H9 (cell line): ENCODE data around the gene CSNK1A1. TPM values are rescaled to one million over a fixed set of nuclear protein-coding genes. Genes with fewer than 3 reads are reported as not detected.

Experiments
- DNase-seq: peaks from one replicate; pipeline ENCODE4 v3.0.0-alpha.2; 2017
- H2AFZ ChIP-seq: one replicate; pipeline ENCODE4 v1.6.1; 2013; ENCODE audit warnings: mild to moderate bottlenecking, low read length, control low read depth, moderate library complexity
- H2AK5ac ChIP-seq: 2 replicates; pipeline ENCODE4 v1.6.1; 2013; ENCODE audit warnings: low read length, control low read depth, mixed read lengths; ENCODE audit not compliant: insufficient read length
- H2BK120ac ChIP-seq: one replicate; pipeline ENCODE4 v1.6.1; 2013; ENCODE audit warnings: low read depth, mild to moderate bottlenecking, low read length, control low read depth, inconsistent platforms; ENCODE audit not compliant: poor library complexity, severe bottlenecking
- H2BK12ac ChIP-seq: 2 replicates; pipeline ENCODE4 v1.6.1; 2013; ENCODE audit warnings: low read length, control low read depth, mixed read lengths, low read depth; ENCODE audit not compliant: insufficient read length
- H2BK15ac ChIP-seq: 2 replicates; pipeline ENCODE4 v1.6.1; 2013; ENCODE audit warnings: low read depth, low read length, control low read depth
- H2BK20ac ChIP-seq: one replicate; pipeline ENCODE4 v1.6.1; 2013; ENCODE audit warnings: low read depth, mild to moderate bottlenecking, low read length, control low read depth, inconsistent platforms; ENCODE audit not compliant: poor library complexity, severe bottlenecking
- H2BK5ac ChIP-seq: 2 replicates; pipeline ENCODE4 v1.6.1; 2013; ENCODE audit warnings: low read length, control low read depth, mixed read lengths; ENCODE audit not compliant: insufficient read length
- H3K14ac ChIP-seq: 2 replicates; pipeline ENCODE4 v1.6.1; 2013; ENCODE audit warnings: low read length, control low read depth; ENCODE audit not compliant: insufficient read depth
- H3K18ac ChIP-seq: 2 replicates; pipeline ENCODE4 v1.6.1; 2013; ENCODE audit warnings: low read depth, mild to moderate bottlenecking, mixed read lengths, low read length, control low read depth; ENCODE audit not compliant: insufficient read length
- H3K23ac ChIP-seq: 2 replicates; pipeline ENCODE4 v1.6.1; 2013; ENCODE audit warnings: low read length, control low read depth, mixed read lengths, low read depth; ENCODE audit not compliant: insufficient read length
- H3K23me2 ChIP-seq: 2 replicates; pipeline ENCODE4 v1.6.1; 2013; ENCODE audit warnings: low read depth, mild to moderate bottlenecking, mixed read lengths, low read length, control low read depth; ENCODE audit not compliant: insufficient read length, poor library complexity, severe bottlenecking
- H3K27ac ChIP-seq: 2 replicates; pipeline ENCODE4 v1.5.1; 2013; ENCODE audit warnings: low read length, control low read depth, mixed read lengths, low read depth; ENCODE audit not compliant: insufficient read length
- H3K27me3 ChIP-seq: 2 replicates; pipeline ENCODE4 v1.6.1; 2013; ENCODE audit warnings: low read length, control low read depth, inconsistent platforms; ENCODE audit not compliant: insufficient read depth
- H3K4ac ChIP-seq: 2 replicates; pipeline ENCODE4 v1.6.1; 2013; ENCODE audit warnings: low read depth, mild to moderate bottlenecking, control low read depth, inconsistent platforms, low read length, moderate library complexity
- H3K4me1 ChIP-seq: 2 replicates; pipeline ENCODE4 v1.6.1; 2013; ENCODE audit warnings: low read length, control low read depth, inconsistent platforms; ENCODE audit not compliant: insufficient read depth
- H3K4me2 ChIP-seq: 2 replicates; pipeline ENCODE4 v1.6.1; 2013; ENCODE audit warnings: low read length, control low read depth, mixed read lengths; ENCODE audit not compliant: insufficient read length, insufficient read depth
- H3K56ac ChIP-seq: 2 replicates; pipeline ENCODE4 v1.6.1; 2013; ENCODE audit warnings: low read depth, mild to moderate bottlenecking, mixed read lengths, low read length, control low read depth; ENCODE audit not compliant: insufficient read length
- H3K79me1 ChIP-seq: 2 replicates; pipeline ENCODE4 v1.6.1; 2013; ENCODE audit warnings: low read depth, mild to moderate bottlenecking, moderate library complexity, low read length, control low read depth, inconsistent platforms; ENCODE audit not compliant: insufficient read depth, poor library complexity, severe bottlenecking
- H3K79me2 ChIP-seq: 2 replicates; pipeline ENCODE4 v1.6.1; 2013; ENCODE audit warnings: low read length, control low read depth, inconsistent platforms; ENCODE audit not compliant: insufficient read depth
- H3K9ac ChIP-seq: 2 replicates; pipeline ENCODE4 v1.6.1; 2013; ENCODE audit warnings: low read length, control low read depth, mixed read lengths; ENCODE audit not compliant: insufficient read length; ENCODE audit errors: extremely low read depth
- H3K9me3 ChIP-seq: one replicate; pipeline ENCODE4 v1.6.1; 2013; ENCODE audit warnings: low read depth, low read length, inconsistent platforms; ENCODE audit not compliant: control insufficient read depth
- H3T11ph ChIP-seq: one replicate; pipeline ENCODE4 v1.6.1; 2013; ENCODE audit warnings: mild to moderate bottlenecking, low read length, control low read depth, inconsistent platforms
- H4K20me1 ChIP-seq: one replicate; pipeline ENCODE4 v1.6.1; 2013; ENCODE audit not compliant: control insufficient read depth, insufficient read length, insufficient read depth
- H4K5ac ChIP-seq: 2 replicates; pipeline ENCODE4 v1.6.1; 2013; ENCODE audit warnings: low read depth, mild to moderate bottlenecking, mixed read lengths, low read length, control low read depth; ENCODE audit not compliant: insufficient read length
- H4K8ac ChIP-seq: replicated peaks from 2 replicates; pipeline ENCODE4 v1.6.1; 2013; ENCODE audit warnings: low read length, control low read depth, mixed read lengths, low read depth; ENCODE audit not compliant: insufficient read length
- H4K91ac ChIP-seq: 2 replicates; pipeline ENCODE4 v1.6.1; 2013; ENCODE audit warnings: low read depth, mild to moderate bottlenecking, moderate library complexity, mixed read lengths, low read length, control low read depth; ENCODE audit not compliant: insufficient read length
- H3K27ac Mint-ChIP-seq, 3 experiments: 2 replicates in 2 of 3; 3 replicates in 1 of 3; pipeline ENCODE4 v1.8.0; 2020 to 2021; ENCODE audit warnings: mixed read lengths in 3 of 3, mild to moderate bottlenecking in 1 of 3, moderate library complexity in 1 of 3
- H3K27me3 Mint-ChIP-seq: 2 replicates; pipeline ENCODE4 v1.8.0; 2021; ENCODE audit warnings: low read depth, mild to moderate bottlenecking, moderate library complexity, mixed read lengths
- H3K36me3 Mint-ChIP-seq, 3 experiments: 2 replicates in 2 of 3; 3 replicates in 1 of 3; pipeline ENCODE4 v1.8.0; 2020 to 2021; ENCODE audit warnings: low read depth in 3 of 3, mixed read lengths in 3 of 3; ENCODE audit not compliant: insufficient read depth in 1 of 3
- H3K4me1 Mint-ChIP-seq, 2 experiments: 2 replicates each; pipeline ENCODE4 v1.8.0; 2020; ENCODE audit warnings: mixed read lengths in 2 of 2
- H3K4me3 Mint-ChIP-seq, 2 experiments: 2 replicates in 1 of 2; 3 replicates in 1 of 2; pipeline ENCODE4 v1.8.0; 2020 to 2021; ENCODE audit warnings: mild to moderate bottlenecking in 2 of 2, mixed read lengths in 2 of 2, moderate library complexity in 1 of 2
- H3K9me3 Mint-ChIP-seq, 2 experiments: 2 replicates in 1 of 2; 3 replicates in 1 of 2; pipeline ENCODE4 v1.8.0; 2020; ENCODE audit warnings: mild to moderate bottlenecking in 2 of 2, mixed read lengths in 2 of 2, moderate library complexity in 1 of 2
- CTCF ChIP-seq: fragments of 200-600 bp; sonication (generic); conservative IDR thresholded peaks from 3 replicates; pipeline ENCODE4 v1.8.0; 2021; ENCODE audit warnings: antibody characterized with exemption, mild to moderate bottlenecking
- WGBS: extraction: QIAGEN DNeasy Blood & Tissue Kit; methylation state at CpG from one replicate; pipeline ENCODE4 v1.1.7; 2013; ENCODE audit warnings: missing lambda C conversion rate, low lambda C conversion rate, mixed read lengths; ENCODE audit not compliant: insufficient read length; ENCODE audit errors: extremely low coverage; 5-methylcytosine and 5-hydroxymethylcytosine counted together
- total RNA-seq: library from RNA; stranded (reverse); gene quantifications from 2 replicates; pipeline ENCODE4 v1.2.1, GENCODE V29; 2021

The CSNK1A1 gene
- total RNA-seq, 1 experiment from 2014 or later, result 310 TPM

GRCh38 chr5:149504677-149505076 lies 46.6 kb downstream of the CSNK1A1 start:
- Histone ChIP-seq H3K56ac (no peak overlapping the region), H3K4ac (no peak overlapping the region), H3K23me2 (no peaks in the 10 kb centered on the region), H3K27me3 (no peaks in the 10 kb centered on the region), H2BK120ac (no peak overlapping the region), H4K5ac (no peak overlapping the region), H4K20me1 (no peaks in the 10 kb centered on the region), H2BK20ac (no peak overlapping the region), H3K9ac (no peak overlapping the region), H3K79me1 (no peaks in the 10 kb centered on the region), H3K4me1 (no peaks in the 10 kb centered on the region), H2AK5ac (no peak overlapping the region), H4K8ac (no peak overlapping the region), H3K23ac (no peak overlapping the region), H2AFZ (no peak overlapping the region), H3K27ac (no peak overlapping the region), H2BK12ac (no peak overlapping the region), H2BK15ac (no peak overlapping the region), H3K14ac (no peak overlapping the region), H3K9me3 (no peaks in the 10 kb centered on the region), H3T11ph (no peak overlapping the region), H3K79me2 (no peaks in the 10 kb centered on the region), H2BK5ac (no peak overlapping the region), H4K91ac (no peak overlapping the region), H3K18ac (no peak overlapping the region), H3K4me2 (no peak overlapping the region)
- Mint-ChIP-seq H3K9me3 (no peaks in the 10 kb centered on the region), H3K4me1 (peaks cover 8 to 10% of the 10 kb centered on the region in 2 experiments), H3K36me3 (peaks cover 39 to 84% (median 82%) of the 10 kb centered on the region in 3 experiments), H3K4me3 (no peak overlapping the region), H3K27ac (no peak overlapping the region), H3K27me3 (no peaks in the 10 kb centered on the region)
- no peak for TF ChIP-seq CTCF
- DNase-seq, result no peak
- no CpG with 5 or more reads among the region's 2 CpGs for WGBS
